Measurements from ENCODE around the gene CXCL6. TPM values are rescaled to one million over a fixed set of nuclear protein-coding genes. Genes with fewer than 3 reads are reported as not detected.

The CXCL6 gene
- total RNA-seq, 1 donor from 2014 or later, result 2.1 TPM

- no peaks in the 10 kb centered on the region for H3K36me3 ChIP-seq (ENCODE audit: control insufficient read depth, insufficient read depth, low read length)
- no peak overlapping the region for H3K4me3 ChIP-seq (ENCODE audit: low read depth, low read length)
- no peaks in the 10 kb centered on the region for H3K27me3 ChIP-seq (ENCODE audit: control insufficient read depth, insufficient read depth, low read length)
- TF ChIP-seq CTCF (IDR thresholded peaks at IDR 0.05; ENCODE audit: insufficient read depth, low read length, poor library complexity, severe bottlenecking), result no peak
- no peak for DNase-seq (ENCODE audit: low read depth)
Observed at GRCh38 chr4:73821325-73821724, 15.2 kb upstream of the CXCL6 start.

GRCh38 chr4:73822389-73822788 lies 14.1 kb upstream of the CXCL6 start:
- DNase-seq (ENCODE audit: low read depth), result no peak
- Histone ChIP-seq H3K27me3 (ENCODE audit: control insufficient read depth, insufficient read depth, low read length) (no peaks in the 10 kb centered on the region), H3K36me3 (ENCODE audit: control insufficient read depth, insufficient read depth, low read length) (no peaks in the 10 kb centered on the region), H3K4me3 (ENCODE audit: low read depth, low read length) (no peak overlapping the region)
- no peak for TF ChIP-seq CTCF (IDR thresholded peaks at IDR 0.05; ENCODE audit: insufficient read depth, low read length, poor library complexity, severe bottlenecking)

- H3K4me3 ChIP-seq (ENCODE audit: low read depth, low read length), result no peak overlapping the region
- TF ChIP-seq CTCF (IDR thresholded peaks at IDR 0.05; ENCODE audit: insufficient read depth, low read length, poor library complexity, severe bottlenecking), result no peak
- H3K27me3 ChIP-seq (ENCODE audit: control insufficient read depth, insufficient read depth, low read length), result no peaks in the 10 kb centered on the region
- H3K36me3 ChIP-seq (ENCODE audit: control insufficient read depth, insufficient read depth, low read length), result no peaks in the 10 kb centered on the region
- no peak for DNase-seq (ENCODE audit: low read depth)
Observed at GRCh38 chr4:73822812-73823504, 13.5 kb upstream of the CXCL6 start.

- DNase-seq (ENCODE audit: low read depth), result no peak
- Histone ChIP-seq H3K27me3 (ENCODE audit: control insufficient read depth, insufficient read depth, low read length) (no peaks in the 10 kb centered on the region), H3K4me3 (ENCODE audit: low read depth, low read length) (no peak overlapping the region), H3K36me3 (ENCODE audit: control insufficient read depth, insufficient read depth, low read length) (no peaks in the 10 kb centered on the region)
- TF ChIP-seq CTCF (IDR thresholded peaks at IDR 0.05; ENCODE audit: insufficient read depth, low read length, poor library complexity, severe bottlenecking), result no peak
Observed at GRCh38 chr4:73823760-73824159, 12.7 kb upstream of the CXCL6 start.

- TF ChIP-seq CTCF (IDR thresholded peaks at IDR 0.05; ENCODE audit: insufficient read depth, low read length, poor library complexity, severe bottlenecking), result no peak
- no peak for DNase-seq (ENCODE audit: low read depth)
Observed at GRCh38 chr4:73828956-73829355, 7.5 kb upstream of the CXCL6 start.

GRCh38 chr4:73831569-73831968 lies 4.9 kb upstream of the CXCL6 start:
- no peak for DNase-seq (ENCODE audit: low read depth)

More at GRCh38 chr4:73828956-73829355, 7.5 kb upstream of the CXCL6 start:
- Histone ChIP-seq H3K36me3 (ENCODE audit: control insufficient read depth, insufficient read depth, low read length) (no peaks in the 10 kb centered on the region), H3K4me3 (ENCODE audit: low read depth, low read length) (no peak overlapping the region), H3K27me3 (ENCODE audit: control insufficient read depth, insufficient read depth, low read length) (no peaks in the 10 kb centered on the region)

More at GRCh38 chr4:73831569-73831968, 4.9 kb upstream of the CXCL6 start:
- H3K4me3 ChIP-seq (ENCODE audit: low read depth, low read length), result no peak overlapping the region
- H3K36me3 ChIP-seq (ENCODE audit: control insufficient read depth, insufficient read depth, low read length), result no peaks in the 10 kb centered on the region
- H3K27me3 ChIP-seq (ENCODE audit: control insufficient read depth, insufficient read depth, low read length), result no peaks in the 10 kb centered on the region
- TF ChIP-seq CTCF (IDR thresholded peaks at IDR 0.05; ENCODE audit: insufficient read depth, low read length, poor library complexity, severe bottlenecking), result no peak
